RWPE1 (cell line): ENCODE data around the gene PIM3.
A peak's percentile ranks its signal among the peaks of the same experiment; 100 is the strongest.

Source experiments
- CTCF ChIA-PET: fragments of 350-600 bp; sonication (Branson Sonifier 250); formaldehyde crosslinking; extraction: SDS; loops from one replicate; lab custom pipeline; 2021; lab: Yijun Ruan, JAX
- POLR2A ChIA-PET: fragments of 400-600 bp; formaldehyde crosslinking; extraction: SDS; loops from one replicate; lab custom pipeline; 2020; ENCODE audit warnings: antibody characterized with exemption; ENCODE audit not compliant: low non-redundant PET; lab: Yijun Ruan, JAX
- DNase-seq: peaks from one replicate; pipeline ENCODE4 v3.0.0; 2012; ENCODE audit warnings: low spot score
- H3K27ac ChIP-seq: fragments of 450-650 bp; 2 replicates; pipeline ENCODE4 v1.5.1; 2017
- CTCF ChIP-seq: fragments of 450-650 bp; conservative IDR thresholded peaks from 2 replicates; pipeline ENCODE4 v1.5.1; 2017; ENCODE audit warnings: low read depth, mild to moderate bottlenecking

Gene PIM3

GRCh38 chr22:49960159-49961004, at the start of gene PIM3:
Gene PIM3 (plus strand): TSS chr22:49960772. CDS start chr22:49960948, 176 bp downstream.
- peak within 1 kb of the TSS; percentile 92 for H3K27ac ChIP-seq
- no peak for TF ChIP-seq CTCF
- DNase-seq = peak; percentile 83
- CTCF ChIA-PET = no interaction called here
- POLR2A ChIA-PET = interaction anchor here (1.1 kb wide), 1 partner anchor 9 kb away, joined by 3 read pairs; no protein-coding TSS in a partner anchor

- H3K27ac ChIP-seq = no peak overlapping the region
- ChIA-PET CTCF (no interaction called here), POLR2A (no interaction called here)
- DNase-seq = no peak
- no peak for TF ChIP-seq CTCF
These were observed 48.5 kb upstream of the PIM3 start for GRCh38 chr22:49911881-49912625.

GRCh38 chr22:49913026-49913425, 47.5 kb upstream of the PIM3 start:
- no peak for DNase-seq
- ChIA-PET CTCF (no interaction called here), POLR2A (no interaction called here)
- TF ChIP-seq CTCF = no peak
- H3K27ac ChIP-seq = no peak overlapping the region

- H3K27ac ChIP-seq = no peak overlapping the region
- no peak for DNase-seq
- TF ChIP-seq CTCF = no peak
- ChIA-PET POLR2A (no interaction called here), CTCF (no interaction called here)
These were observed 47.1 kb upstream of the PIM3 start for GRCh38 chr22:49913446-49913845.

GRCh38 chr22:49914256-49914655, 46.3 kb upstream of the PIM3 start:
- DNase-seq = no peak
- no peak for TF ChIP-seq CTCF
- H3K27ac ChIP-seq = peak overlapping the region; percentile 11; the same call in 1 of the 2 replicates
- CTCF ChIA-PET = interaction anchor here (0.9 kb wide), 1 partner anchor 114 kb away, joined by 3 read pairs; no protein-coding TSS in a partner anchor
- POLR2A ChIA-PET = no interaction called here

- TF ChIP-seq CTCF = no peak
- POLR2A ChIA-PET = no interaction called here
- no peak overlapping the region; the same call in 1 of the 2 replicates for H3K27ac ChIP-seq
- CTCF ChIA-PET = no interaction called here
- DNase-seq = no peak
These were observed 45.0 kb upstream of the PIM3 start for GRCh38 chr22:49915610-49916009.
